Stimulated activated CD4-positive, alpha-beta T cell treated with anti-CD3 and anti-CD28 coated beads, Interleukin-2, amount 100 ng/mL, for 24 hours (primary cell): ENCODE results near the gene ARHGEF38.

Experiments used
- DNase-seq, 2 donors: peaks; one replicate each; pipeline ENCODE4 v3.0.0-alpha.2; 2020

ARHGEF38 gene

GRCh38 chr4:105619188-105619931, 66.9 kb downstream of the ARHGEF38 start:
- no peak for DNase-seq

GRCh38 chr4:105620640-105621323, 68.4 kb downstream of the ARHGEF38 start:
- no peak for DNase-seq

- no peak for DNase-seq
Measured at GRCh38 chr4:105622269-105622668, 69.8 kb downstream of the ARHGEF38 start.

GRCh38 chr4:105623099-105623498, 70.7 kb downstream of the ARHGEF38 start:
- no peak for DNase-seq

- DNase-seq = no peak
Measured at GRCh38 chr4:105624530-105624929, 72.1 kb downstream of the ARHGEF38 start.

- DNase-seq = no peak
Measured at GRCh38 chr4:105625214-105625613, 72.8 kb downstream of the ARHGEF38 start.

- DNase-seq = no peak
Measured at GRCh38 chr4:105626846-105627245, 74.4 kb downstream of the ARHGEF38 start.

- DNase-seq = no peak
Measured at GRCh38 chr4:105627620-105628019, 75.2 kb downstream of the ARHGEF38 start.

GRCh38 chr4:105630670-105631655, 78.5 kb downstream of the ARHGEF38 start:
- no peak for DNase-seq

GRCh38 chr4:105631818-105632400, 79.5 kb downstream of the ARHGEF38 start:
- no peak for DNase-seq

GRCh38 chr4:105632599-105632998, 80.2 kb downstream of the ARHGEF38 start:
- no peak for DNase-seq

- no peak for DNase-seq
Measured at GRCh38 chr4:105633241-105633640, 80.8 kb downstream of the ARHGEF38 start.

- DNase-seq = no peak
Measured at GRCh38 chr4:105634402-105635080, 82.1 kb downstream of the ARHGEF38 start.

- no peak for DNase-seq
Measured at GRCh38 chr4:105637408-105638176, 85.2 kb downstream of the ARHGEF38 start.

GRCh38 chr4:105641845-105642244, 89.4 kb downstream of the ARHGEF38 start:
- no peak for DNase-seq

GRCh38 chr4:105644257-105644656, 91.8 kb downstream of the ARHGEF38 start:
- DNase-seq = no peak

GRCh38 chr4:105645440-105645839, 93.0 kb downstream of the ARHGEF38 start:
- no peak for DNase-seq

GRCh38 chr4:105650190-105650589, 97.8 kb downstream of the ARHGEF38 start:
- DNase-seq = no peak

- DNase-seq = no peak
Measured at GRCh38 chr4:105651884-105652283, 99.5 kb downstream of the ARHGEF38 start.

- no peak for DNase-seq
Measured at GRCh38 chr4:105652286-105652888, 100.0 kb downstream of the ARHGEF38 start.
